ENCODE results near the gene ANKS1B.
A peak's percentile ranks its signal among the peaks of the same experiment; 100 is the strongest.
"Not testable (repeated sequence)": the region's sequence is repeated elsewhere in the genome, so short reads cannot be mapped to it uniquely, and the experiment has no call there.

The ANKS1B gene

GRCh38 chr12:99339663-99340062, 645.1 kb downstream of the ANKS1B start:
- DNase-seq = no peak

- DNase-seq = no peak
Observed at GRCh38 chr12:99334285-99335056, 650.3 kb downstream of the ANKS1B start.

GRCh38 chr12:99332936-99333591, 651.7 kb downstream of the ANKS1B start:
- no peak for DNase-seq

GRCh38 chr12:99330216-99330615, 654.5 kb downstream of the ANKS1B start:
- no peak for DNase-seq

- DNase-seq = not testable (repeated sequence)
Observed at GRCh38 chr12:99321210-99321609, 663.5 kb downstream of the ANKS1B start.

- no peak for DNase-seq
Observed at GRCh38 chr12:99311373-99311772, 673.4 kb downstream of the ANKS1B start.

- DNase-seq = no peak
Observed at GRCh38 chr12:99309812-99310211, 674.9 kb downstream of the ANKS1B start.

GRCh38 chr12:99302874-99303273, 681.9 kb downstream of the ANKS1B start:
- no peak for DNase-seq

GRCh38 chr12:99287136-99287535, 697.6 kb downstream of the ANKS1B start:
- DNase-seq = no peak

- DNase-seq = no peak
Observed at GRCh38 chr12:99284161-99284560, 700.6 kb downstream of the ANKS1B start.

- no peak for DNase-seq
Observed at GRCh38 chr12:99282624-99283023, 702.1 kb downstream of the ANKS1B start.

GRCh38 chr12:99282086-99282485, 702.6 kb downstream of the ANKS1B start:
- no peak for DNase-seq

- DNase-seq = no peak
Observed at GRCh38 chr12:99281277-99281676, 703.5 kb downstream of the ANKS1B start.

- DNase-seq = no peak
Observed at GRCh38 chr12:99278899-99279298, 705.8 kb downstream of the ANKS1B start.

- DNase-seq = no peak
Observed at GRCh38 chr12:99277591-99278379, 707.0 kb downstream of the ANKS1B start.

- DNase-seq = peak; percentile 16
Observed at GRCh38 chr12:99271071-99271470, 713.7 kb downstream of the ANKS1B start.

GRCh38 chr12:99267038-99267437, 717.7 kb downstream of the ANKS1B start:
- DNase-seq = no peak

GRCh38 chr12:99265648-99266047, 719.1 kb downstream of the ANKS1B start:
- DNase-seq = no peak

- no peak for DNase-seq
Observed at GRCh38 chr12:99261256-99261655, 723.5 kb downstream of the ANKS1B start.

- no peak for DNase-seq
Observed at GRCh38 chr12:99260456-99260996, 724.2 kb downstream of the ANKS1B start.

- DNase-seq = no peak
Observed at GRCh38 chr12:99259040-99259934, 725.4 kb downstream of the ANKS1B start.

GRCh38 chr12:99257672-99258071, 727.1 kb downstream of the ANKS1B start:
- DNase-seq = no peak
